Right lobe of liver (tissue), 6 donors: ENCODE measurements around the gene MAP3K4. TPM values are rescaled to one million over a fixed set of nuclear protein-coding genes. Genes with fewer than 3 reads are reported as not detected.

Source experiments
- ATAC-seq, 4 donors: fragments of 200-7000 bp; cut with Tn5 transposase; one replicate each; pipeline ENCODE4 v1.9.1; 2020; ENCODE audit warnings: mild to moderate bottlenecking in 4 of 4, moderate library complexity in 4 of 4
- DNase-seq, 3 donors: peaks; one replicate each; pipeline ENCODE4 v3.0.0-alpha.2; 2020
- H3K27ac ChIP-seq, 3 donors: fragments of 200-600 bp; one replicate each; pipeline ENCODE4 v1.8.0; 2022
- H3K27me3 ChIP-seq, 2 donors: fragments of 200-600 bp; one replicate each; pipeline ENCODE4 v1.8.0; 2022
- H3K36me3 ChIP-seq, 4 donors: fragments of 200-600 bp; sonication (generic) in 1 of 4; one replicate each; pipeline versions ENCODE4 v1.5.1 to v1.8.0; 2017 to 2022; ENCODE audit warnings: control low read depth in 1 of 4
- H3K4me1 ChIP-seq, 4 donors: fragments of 200-600 bp; sonication (generic) in 1 of 4; one replicate each; pipeline versions ENCODE4 v1.5.1 to v1.8.0; 2017 to 2022; ENCODE audit warnings: control low read depth in 1 of 4
- H3K4me3 ChIP-seq, 3 donors: fragments of 200-600 bp; one replicate each; pipeline ENCODE4 v1.8.0; 2022
- H3K9me3 ChIP-seq, 4 donors: fragments of 200-600 bp; sonication (generic) in 1 of 4; one replicate each; pipeline versions ENCODE4 v1.5.1 to v1.8.0; 2017 to 2022; ENCODE audit warnings: control low read depth in 1 of 4
- POLR2A ChIP-seq: fragments of 450-650 bp; IDR thresholded peaks from one replicate; pipeline ENCODE4 v1.6.1; 2017; ENCODE audit warnings: antibody characterized with exemption, mild to moderate bottlenecking
- WGBS: methylation state at CpG from one replicate; pipeline ENCODE4 v1.1.6; 2018; ENCODE audit warnings: low coverage, low lambda C conversion rate; ENCODE audit not compliant: insufficient coverage; ENCODE audit errors: missing lambda C conversion rate; 5-methylcytosine and 5-hydroxymethylcytosine counted together
- intact Hi-C, 2 donors: fragments of 100-400 bp; cut with DNase I; formaldehyde crosslinking; loops; one replicate each; pipeline versions ENCODE4 v1.11.2 to v1.14.1; 2022
- total RNA-seq, 6 experiments: library from RNA; depleted of rRNA in 2 of 6; stranded (reverse); fragments of >200 nt in 2 of 6; fragmentation: NEBNext Ultra II Directional in 3 of 6; extraction: Animal tissue kit (Norgen Biotek cat#: 25700) in 3 of 6; gene quantifications; one replicate each; pipeline versions ENCODE4 v1.1.0 to v1.2.4, GENCODE V29; 2016 to 2023
- TF ChIP-seq, protein P1 (sequence below), 4 donors: fragments of 200-600 bp in 3 of 4; fragments of 450-650 bp in 1 of 4; IDR thresholded peaks; one replicate each; pipeline versions ENCODE4 v1.5.1 to v1.8.0; 2016 to 2022; ENCODE audit warnings: antibody characterized with exemption in 4 of 4, mild to moderate bottlenecking in 2 of 4
- donor health status: DM: no; HTN: yes; CAD: no.
- donor health status: DM: no; HTN: no; CAD: no.
- donor health status: DM: no; HTN: no; CAD: no.
- donor health status: DM: no; HTN: yes; CAD: no.
- donor health status: DM: no; HTN: yes; CAD: no.

The MAP3K4 gene
- total RNA-seq, 6 experiments from 2014 or later = 9.4 to 20.5 (median 13.1) TPM

DNA sequence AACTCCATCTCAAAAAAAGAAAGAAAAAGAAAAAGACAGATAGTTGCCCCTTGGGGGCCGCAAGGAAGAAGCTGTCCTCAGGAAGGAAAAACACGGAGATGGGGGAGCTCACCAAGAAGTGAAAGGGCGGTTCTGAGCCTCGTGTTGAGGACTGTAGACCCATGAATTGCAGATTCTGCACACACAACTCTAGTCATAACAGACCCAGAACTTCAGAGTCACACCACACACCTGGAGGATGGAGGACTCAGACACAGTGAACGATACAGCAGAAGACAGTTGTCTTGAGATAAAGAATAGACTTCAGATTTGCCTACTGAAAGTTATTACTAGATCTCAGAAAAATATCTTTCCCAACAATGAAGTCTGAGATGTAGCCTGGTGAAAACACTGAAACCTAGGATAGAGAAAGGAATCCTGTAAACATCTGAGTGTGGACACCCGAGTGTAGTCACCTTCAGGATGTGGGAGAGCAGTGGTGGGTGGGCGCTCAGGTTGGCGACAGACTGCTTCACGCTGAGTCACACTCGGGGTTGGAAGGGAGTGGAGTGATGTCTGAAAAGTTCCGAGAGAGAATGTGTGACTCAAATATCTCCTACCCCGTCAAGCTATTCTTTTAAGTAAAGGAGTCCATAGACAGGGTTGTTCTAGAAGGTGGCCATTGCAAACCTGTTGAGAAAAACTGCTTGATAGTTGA lies 88.1 kb downstream of the MAP3K4 start:
- no peak for DNase-seq
- H3K4me3 ChIP-seq = no peak overlapping the region
- no peaks in the 10 kb centered on the region for H3K9me3 ChIP-seq
- ATAC-seq = no peak
- H3K27me3 ChIP-seq = no peaks in the 10 kb centered on the region
- TF ChIP-seq, protein P1, sequence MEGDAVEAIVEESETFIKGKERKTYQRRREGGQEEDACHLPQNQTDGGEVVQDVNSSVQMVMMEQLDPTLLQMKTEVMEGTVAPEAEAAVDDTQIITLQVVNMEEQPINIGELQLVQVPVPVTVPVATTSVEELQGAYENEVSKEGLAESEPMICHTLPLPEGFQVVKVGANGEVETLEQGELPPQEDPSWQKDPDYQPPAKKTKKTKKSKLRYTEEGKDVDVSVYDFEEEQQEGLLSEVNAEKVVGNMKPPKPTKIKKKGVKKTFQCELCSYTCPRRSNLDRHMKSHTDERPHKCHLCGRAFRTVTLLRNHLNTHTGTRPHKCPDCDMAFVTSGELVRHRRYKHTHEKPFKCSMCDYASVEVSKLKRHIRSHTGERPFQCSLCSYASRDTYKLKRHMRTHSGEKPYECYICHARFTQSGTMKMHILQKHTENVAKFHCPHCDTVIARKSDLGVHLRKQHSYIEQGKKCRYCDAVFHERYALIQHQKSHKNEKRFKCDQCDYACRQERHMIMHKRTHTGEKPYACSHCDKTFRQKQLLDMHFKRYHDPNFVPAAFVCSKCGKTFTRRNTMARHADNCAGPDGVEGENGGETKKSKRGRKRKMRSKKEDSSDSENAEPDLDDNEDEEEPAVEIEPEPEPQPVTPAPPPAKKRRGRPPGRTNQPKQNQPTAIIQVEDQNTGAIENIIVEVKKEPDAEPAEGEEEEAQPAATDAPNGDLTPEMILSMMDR (IDR thresholded peaks at IDR 0.05) = no peak
- TF ChIP-seq POLR2A = no peak
- intact Hi-C loops = no loop called here
- WGBS = 71% methylated on average over 7 of the region's 12 CpGs
- no peaks in the 10 kb centered on the region for H3K4me1 ChIP-seq
- no peak overlapping the region for H3K27ac ChIP-seq
- peaks cover 0 to 24% (median 0%) of the 10 kb centered on the region in 4 donors for H3K36me3 ChIP-seq

DNA sequence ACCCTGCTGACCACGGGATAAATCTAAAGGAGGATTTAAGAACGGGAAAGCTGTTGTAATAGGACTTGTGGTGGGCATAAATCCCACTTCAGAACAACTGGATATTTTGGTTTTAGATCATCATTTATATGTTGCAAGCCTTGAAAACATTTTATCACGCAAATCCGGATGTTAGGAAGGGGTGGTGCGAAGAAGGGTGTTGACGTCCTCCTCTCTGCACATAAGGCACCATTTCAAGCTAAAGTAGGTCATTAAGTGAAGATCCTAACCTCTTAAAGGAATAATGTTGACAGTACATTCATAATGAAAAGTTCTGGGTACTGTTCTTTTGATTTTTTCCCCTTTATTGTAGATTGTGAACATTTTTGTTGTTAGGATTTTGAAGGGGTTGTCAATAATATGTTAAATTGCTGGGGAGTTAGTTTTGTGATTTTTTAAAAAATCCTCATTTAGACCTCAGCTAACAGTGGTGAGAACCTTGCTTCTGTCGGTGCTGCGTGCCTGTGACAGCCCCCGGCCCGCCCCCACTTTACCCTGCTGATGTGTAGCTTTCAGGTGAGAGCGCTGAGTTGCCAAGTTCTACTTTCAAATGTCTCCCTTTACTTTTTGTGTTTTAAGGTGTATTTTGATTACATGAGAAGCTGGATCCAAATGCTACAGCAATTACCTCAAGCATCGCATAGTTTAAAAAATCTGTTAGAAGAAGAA lies 88.8 kb downstream of the MAP3K4 start:
- H3K36me3 ChIP-seq = peaks cover 0 to 29% (median 0%) of the 10 kb centered on the region in 4 donors
- no peaks in the 10 kb centered on the region for H3K27me3 ChIP-seq
- H3K27ac ChIP-seq = no peak overlapping the region
- no peak overlapping the region for H3K4me3 ChIP-seq
- no peak for ATAC-seq
- H3K9me3 ChIP-seq = no peaks in the 10 kb centered on the region
- intact Hi-C loops = no loop called here
- DNase-seq = no peak
- TF ChIP-seq, protein P1 (IDR thresholded peaks at IDR 0.05) = no peak
- no peak for TF ChIP-seq POLR2A
- no peaks in the 10 kb centered on the region for H3K4me1 ChIP-seq
- 88% methylated on average over 8 of the region's 12 CpGs for WGBS

DNA sequence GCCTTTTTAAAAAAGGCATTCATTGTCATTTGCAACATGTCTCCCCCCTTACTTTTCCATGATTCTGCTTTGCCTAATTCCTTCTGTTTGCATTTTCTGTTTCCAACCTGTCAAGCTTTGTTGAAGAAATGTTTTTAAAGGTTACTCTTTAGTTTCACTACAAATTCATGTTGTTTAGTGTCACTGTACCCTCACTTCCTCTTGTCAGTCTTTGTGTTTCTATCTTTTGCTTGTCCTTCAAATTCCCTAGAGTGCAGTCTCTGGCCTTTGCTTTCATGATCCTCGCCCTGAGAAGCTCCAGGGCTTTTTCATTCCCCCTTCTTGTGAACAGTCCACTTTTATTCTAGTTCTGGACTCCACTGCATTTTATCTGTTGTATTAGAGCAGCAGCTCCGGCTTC lies 90.6 kb downstream of the MAP3K4 start:
- H3K4me3 ChIP-seq = no peak overlapping the region
- intact Hi-C loops = no loop called here
- 100% methylated on average over 2 of the region's 2 CpGs for WGBS
- DNase-seq (no peak), ATAC-seq (no peak)
- no peak overlapping the region for H3K27ac ChIP-seq
- TF ChIP-seq POLR2A = no peak
- TF ChIP-seq, protein P1 (IDR thresholded peaks at IDR 0.05) = no peak
- no peaks in the 10 kb centered on the region for H3K4me1 ChIP-seq
- H3K9me3 ChIP-seq = no peaks in the 10 kb centered on the region
- no peaks in the 10 kb centered on the region for H3K27me3 ChIP-seq
- H3K36me3 ChIP-seq = peaks cover 0 to 41% (median 5%) of the 10 kb centered on the region in 4 donors

DNA sequence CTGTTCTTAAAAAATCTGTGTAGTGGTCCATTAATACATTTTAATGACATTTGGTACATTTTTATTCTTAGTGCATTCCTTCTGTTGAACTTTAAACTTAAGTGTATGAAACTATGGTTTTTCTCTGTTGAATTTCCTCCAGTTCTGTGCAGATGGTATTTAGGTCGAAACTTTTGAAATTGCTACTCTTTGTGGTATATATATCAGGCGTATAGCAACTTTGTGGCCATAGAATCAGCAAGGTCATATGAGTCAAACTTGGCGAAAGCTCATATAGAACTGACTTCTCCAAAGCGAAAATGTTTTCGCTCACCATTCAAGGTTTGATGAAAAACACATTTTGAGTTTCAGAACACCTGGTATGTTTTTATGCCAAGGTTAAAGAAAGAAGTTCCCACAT lies 93.7 kb downstream of the MAP3K4 start:
- DNase-seq (no peak), ATAC-seq (no peak)
- 97% methylated on average over 5 of the region's 5 CpGs for WGBS
- H3K27ac ChIP-seq = no peak overlapping the region
- H3K36me3 ChIP-seq = peaks cover 0 to 69% (median 10%) of the 10 kb centered on the region in 4 donors
- H3K27me3 ChIP-seq = no peaks in the 10 kb centered on the region
- TF ChIP-seq, protein P1 (IDR thresholded peaks at IDR 0.05) = no peak
- TF ChIP-seq POLR2A = no peak
- no peak overlapping the region for H3K4me3 ChIP-seq
- H3K4me1 ChIP-seq = no peaks in the 10 kb centered on the region
- intact Hi-C loops = no loop called here
- H3K9me3 ChIP-seq = no peaks in the 10 kb centered on the region
